HG03460 (cell line): Measurements from ENCODE around the gene SMARCD1.

Source experiments
- ATAC-seq: cut with Tn5 transposase; IDR thresholded peaks from one replicate; pipeline ENCODE4 v1.9.1; 2021; ENCODE audit not compliant: unreplicated experiment

Gene SMARCD1

GRCh38 chr12:50103767-50104321 lies 18.7 kb downstream of the SMARCD1 start, which contains the start of gene GPD1:
TSS of gene GPD1 (plus strand) at chr12:50104008. CDS start at chr12:50104051, 43 bp downstream.
- no peak for ATAC-seq

- ATAC-seq: no peak
Measured at GRCh38 chr12:50104417-50105366, 19.6 kb downstream of the SMARCD1 start.

- no peak for ATAC-seq
Measured at GRCh38 chr12:50105913-50106450, 20.8 kb downstream of the SMARCD1 start.

- ATAC-seq: no peak
Measured at GRCh38 chr12:50106907-50107306, 21.8 kb downstream of the SMARCD1 start.

GRCh38 chr12:50107416-50108268 lies 22.5 kb downstream of the SMARCD1 start:
- no peak for ATAC-seq

GRCh38 chr12:50109319-50109718 lies 24.2 kb downstream of the SMARCD1 start:
- ATAC-seq: no peak

- no peak for ATAC-seq
Measured at GRCh38 chr12:50110127-50110761, 25.1 kb downstream of the SMARCD1 start.

- no peak for ATAC-seq
Measured at GRCh38 chr12:50110762-50111351, 25.7 kb downstream of the SMARCD1 start.

GRCh38 chr12:50111395-50111692 lies 26.2 kb downstream of the SMARCD1 start:
- no peak for ATAC-seq

GRCh38 chr12:50111693-50112455 lies 26.7 kb downstream of the SMARCD1 start, which contains the start of gene COX14:
TSS of gene COX14 (plus strand) at chr12:50112236. CDS start at chr12:50120044, 7,808 bp downstream.
- peak; percentile 76 for ATAC-seq

- no peak for ATAC-seq
Measured at GRCh38 chr12:50112456-50113218, 27.5 kb downstream of the SMARCD1 start.

GRCh38 chr12:50117057-50117622 lies 32.0 kb downstream of the SMARCD1 start:
- ATAC-seq: no peak

- no peak for ATAC-seq
Measured at GRCh38 chr12:50119387-50119786, 34.2 kb downstream of the SMARCD1 start.

- ATAC-seq: no peak
Measured at GRCh38 chr12:50120521-50120920, 35.4 kb downstream of the SMARCD1 start.

- no peak for ATAC-seq
Measured at GRCh38 chr12:50120953-50121352, 35.8 kb downstream of the SMARCD1 start.

- ATAC-seq: no peak
Measured at GRCh38 chr12:50121641-50122040, 36.5 kb downstream of the SMARCD1 start.

GRCh38 chr12:50123203-50123602 lies 38.1 kb downstream of the SMARCD1 start:
- ATAC-seq: no peak

GRCh38 chr12:50127546-50127945 lies 42.4 kb downstream of the SMARCD1 start:
- no peak for ATAC-seq
